ENCODE results near the gene PTGES2. TPM values are rescaled to one million over a fixed set of nuclear protein-coding genes. Genes with fewer than 3 reads are reported as not detected.

Gene PTGES2
- total and polyA plus RNA-seq, 9 of the 15 experiments (the other 6 are each of a cell fraction or from before 2014, with no cell fraction given): 2.4 to 196 (median 90.1) TPM

GRCh38 chr9:128098297-128099230 is 29.0 kb downstream of the PTGES2 start (continued):
- no peak for TF ChIP-seq TCF7L2 (IDR thresholded peaks at IDR 0.05; ENCODE audit: low read depth, low read length)
- 0 out of 2 replicates have a peak, but pooled peaks have one; percentile 33 for TF ChIP-seq NFRKB (IDR thresholded peaks at IDR 0.05; ENCODE audit: low read depth)
- no peak for TF ChIP-seq SREBF2 (CRISPR knock-in tag; IDR thresholded peaks at IDR 0.05)
- no peak for TF ChIP-seq BCL6 (CRISPR knock-in tag; IDR thresholded peaks at IDR 0.05)
- no peak for TF ChIP-seq ID3 (CRISPR knock-in tag; IDR thresholded peaks at IDR 0.05)
- no peak for TF ChIP-seq ID3 (tag; IDR thresholded peaks at IDR 0.05)
- TF ChIP-seq E2F1 (CRISPR knock-in tag; IDR thresholded peaks at IDR 0.05): no peak
- no peak for TF ChIP-seq RBM17 (IDR thresholded peaks at IDR 0.05; ENCODE audit: borderline replicate concordance, low read depth, low read length)
- no peak for TF ChIP-seq PTBP1 (IDR thresholded peaks at IDR 0.05; ENCODE audit: low read depth, low read length)
- TF ChIP-seq PRMT5 (CRISPR knock-in tag; IDR thresholded peaks at IDR 0.05): no peak
- TF ChIP-seq CLOCK (CRISPR knock-in tag; IDR thresholded peaks at IDR 0.05; ENCODE audit: borderline replicate concordance): no peak
- TF ChIP-seq ZBTB1 (CRISPR knock-in tag; IDR thresholded peaks at IDR 0.05; ENCODE audit: borderline replicate concordance, low read depth): 0 out of 2 replicates have a peak, but pooled peaks have one; percentile 10
- TF ChIP-seq CREB5 (CRISPR knock-in tag; IDR thresholded peaks at IDR 0.05): no peak
- no peak for TF ChIP-seq BDP1 (IDR thresholded peaks at IDR 0.05; ENCODE audit: insufficient read depth, insufficient read length)
- no peak for TF ChIP-seq NELFE (IDR thresholded peaks at IDR 0.05; ENCODE audit: insufficient read depth, insufficient read length)
- no peak; the same call in 1 of the 2 replicates for TF ChIP-seq USF1 (CRISPR knock-in tag; IDR thresholded peaks at IDR 0.05)
